A549 (cell line): ENCODE measurements around the gene KCNMA1. TPM values are rescaled to one million over a fixed set of nuclear protein-coding genes. Genes with fewer than 3 reads are reported as not detected.

Experiments used
- ATAC-seq, 2 experiments: fragments of 200-7000 bp in 1 of 2; fragments of >200 bp in 1 of 2; cut with Nextera tagmentation in 1 of 2; cut with Tn5 transposase in 1 of 2; 3 replicates each; pipeline versions ENCODE4 v1.8.0 to v1.9.1; 2018 to 2020; ENCODE audit warnings: mild to moderate bottlenecking in 1 of 2, moderate library complexity in 1 of 2
- CTCF ChIA-PET: fragments of 300-600 bp; sonication (Branson Sonifier 250); formaldehyde crosslinking; extraction: SDS; loops from one replicate; lab custom pipeline; 2021; ENCODE audit warnings: antibody characterized with exemption, inconsistent platforms; lab: Yijun Ruan, JAX
- POLR2A ChIA-PET: fragments of 350-600 bp; formaldehyde crosslinking; extraction: SDS; loops from one replicate; lab custom pipeline; 2021; ENCODE audit warnings: antibody characterized with exemption, inconsistent platforms; lab: Yijun Ruan, JAX
- DNase-seq, 2 experiments: peaks; one replicate each; pipeline versions ENCODE4 v3.0.0 to v3.0.0-alpha.2; 2011 to 2016; ENCODE audit warnings: low read depth in 1 of 2, low spot score in 1 of 2
- FAIRE-seq: peaks from 2 replicates; lab custom pipeline; 2011; peaks lifted over from hg19 to GRCh38; lab: Jason Lieb, UNC
- H3K27ac ChIP-seq, 2 experiments: fragments of >200 bp; sonication (Bioruptor Twin); formaldehyde crosslinking; 3 replicates each; pipeline ENCODE4 v1.5.1; 2016 to 2017
- H3K4me1 ChIP-seq: fragments of >200 bp; sonication (Bioruptor Twin); formaldehyde crosslinking; 3 replicates; pipeline ENCODE4 v1.6.1; 2016
- H3K4me2 ChIP-seq: fragments of >200 bp; sonication (Bioruptor Twin); formaldehyde crosslinking; 3 replicates; pipeline ENCODE4 v1.6.1; 2016
- H3K4me3 ChIP-seq: fragments of >200 bp; sonication (Bioruptor Twin); formaldehyde crosslinking; 3 replicates; pipeline ENCODE4 v1.5.1; 2016
- H3K9me3 ChIP-seq: fragments of >200 bp; sonication (Bioruptor Twin); formaldehyde crosslinking; 3 replicates; pipeline ENCODE4 v1.6.1; 2016
- BCL3 ChIP-seq: fragments of >200 bp; sonication (Bioruptor Twin); formaldehyde crosslinking; IDR thresholded peaks from 3 replicates; pipeline ENCODE4 v1.6.1; 2016
- EHF ChIP-seq: fragments of 250-450 bp; sonication (Bioruptor Pico); IDR thresholded peaks from 2 replicates; pipeline ENCODE4 v1.5.0; 2020; ENCODE audit warnings: mild to moderate bottlenecking
- EHMT2 ChIP-seq: fragments of 200-600 bp; sonication (generic); IDR thresholded peaks from 2 replicates; pipeline ENCODE4 v1.6.1; 2016; ENCODE audit warnings: antibody characterized with exemption, low read depth, mild to moderate bottlenecking, moderate library complexity
- ELK1 ChIP-seq: fragments of 150-350 bp; IDR thresholded peaks from 2 replicates; pipeline ENCODE4 v1.6.1; 2014; ENCODE audit warnings: low read depth, mild to moderate bottlenecking, low read length
- GATA3 ChIP-seq: IDR thresholded peaks from 2 replicates; pipeline ENCODE4 v1.6.1; 2012; ENCODE audit warnings: borderline replicate concordance
- HES2 ChIP-seq: fragments of >200 bp; sonication (Bioruptor Twin); formaldehyde crosslinking; IDR thresholded peaks from 2 replicates; pipeline ENCODE4 v1.6.1; 2016
- HEYL ChIP-seq: fragments of 250-450 bp; sonication (Bioruptor Pico); IDR thresholded peaks from 2 replicates; pipeline ENCODE4 v1.8.0; 2021; ENCODE audit warnings: mild to moderate bottlenecking, moderate library complexity
- HOXB13 ChIP-seq: fragments of 250-450 bp; sonication (Bioruptor Pico); IDR thresholded peaks from 2 replicates; pipeline ENCODE4 v1.5.0; 2020; ENCODE audit warnings: low read depth, mild to moderate bottlenecking, moderate library complexity
- JUNB ChIP-seq: fragments of >200 bp; sonication (Bioruptor Twin); formaldehyde crosslinking; IDR thresholded peaks from 2 replicates; pipeline ENCODE4 v1.6.1; 2016
- MAFK ChIP-seq: fragments of 450-650 bp; IDR thresholded peaks from 2 replicates; pipeline ENCODE4 v1.6.1; 2014; ENCODE audit not compliant: partially characterized antibody
- RAD21 ChIP-seq, 2 experiments: fragments of >200 bp in 1 of 2; sonication (Bioruptor Twin) in 1 of 2; formaldehyde crosslinking in 1 of 2; IDR thresholded peaks in 1 of 2; conservative IDR thresholded peaks in 1 of 2; 2 replicates in 1 of 2; 3 replicates in 1 of 2; pipeline ENCODE4 v1.6.1; 2012 to 2018; ENCODE audit warnings: inconsistent platforms in 1 of 2
- RCOR1 ChIP-seq: fragments of 150-350 bp; IDR thresholded peaks from 2 replicates; pipeline ENCODE4 v1.6.1; 2014; ENCODE audit warnings: antibody characterized with exemption, low read length, low read depth
- REST ChIP-seq: fragments of 200-600 bp; sonication (generic); IDR thresholded peaks from 2 replicates; pipeline ENCODE4 v1.6.1; 2016; ENCODE audit warnings: antibody characterized with exemption, mild to moderate bottlenecking, moderate library complexity
- ZC3H11A ChIP-seq: fragments of 450-650 bp; IDR thresholded peaks from 2 replicates; pipeline ENCODE4 v1.6.1; 2014; ENCODE audit warnings: antibody characterized with exemption, mild to moderate bottlenecking
- WGBS: methylation state at CpG from one replicate; pipeline ENCODE4 v1.1.6; 2017; ENCODE audit errors: missing lambda C conversion rate; 5-methylcytosine and 5-hydroxymethylcytosine counted together
- polyA plus RNA-seq, 4 experiments: library from polyadenylated mRNA; depleted of rRNA in 3 of 4; stranded (reverse); fragments of >200 nt; fragmentation: RNase III in 1 of 4; extraction: RNeasy Plus Mini Kit Qiagen cat#74134 plus additional on column Dnase treatment in 1 of 4; gene quantifications; 2 replicates in 3 of 4; 3 replicates in 1 of 4; pipeline ENCODE4 v1.2.3, GENCODE V29; 2011 to 2017

The KCNMA1 gene
- polyA plus RNA-seq, 2 of the 4 experiments (the other 2 are of a cell fraction) = 14.9 to 30.6 TPM

GRCh38 chr10:77045085-77045484 lies 592.5 kb downstream of the KCNMA1 start:
- no peak for DNase-seq
- no peak for FAIRE-seq
- POLR2A ChIA-PET = no interaction called here
- no peaks in the 10 kb centered on the region for H3K9me3 ChIP-seq
- TF ChIP-seq EHMT2 (no peak), HES2 (no peak), EHF (CRISPR knock-in tag) (no peak), JUNB (no peak), RCOR1 (no peak), HOXB13 (CRISPR knock-in tag) (no peak), ELK1 (no peak), REST (no peak)
- no peak overlapping the region for H3K4me3 ChIP-seq
- WGBS = 54% methylated on average over 2 of the region's 2 CpGs
- ATAC-seq = no peak
- 0 out of 3 replicates have a peak, but pooled peaks cover 3% of the 10 kb centered on the region for H3K4me1 ChIP-seq
- H3K4me2 ChIP-seq = no peak overlapping the region
- CTCF ChIA-PET = no interaction called here
- no peak overlapping the region for H3K27ac ChIP-seq

GRCh38 chr10:77043420-77043763 lies 594.2 kb downstream of the KCNMA1 start:
- TF ChIP-seq HEYL (CRISPR knock-in tag) = no peak
- no peak for TF ChIP-seq ZC3H11A
- no peak for TF ChIP-seq BCL3
- TF ChIP-seq MAFK = no peak
- no peak for TF ChIP-seq GATA3
- TF ChIP-seq, all 56 proteins: peak for 0
- H3K27ac ChIP-seq = no peak overlapping the region
- no peaks in the 10 kb centered on the region for H3K9me3 ChIP-seq
- POLR2A ChIA-PET = no interaction called here
- FAIRE-seq (no peak), DNase-seq (no peak), ATAC-seq (no peak)
- H3K4me1 ChIP-seq = no peaks in the 10 kb centered on the region
- H3K4me3 ChIP-seq = no peak overlapping the region
- H3K4me2 ChIP-seq = no peak overlapping the region
- 84% methylated on average over 2 of the region's 2 CpGs for WGBS
- CTCF ChIA-PET = no interaction called here

GRCh38 chr10:77042706-77043419 lies 594.7 kb downstream of the KCNMA1 start:
- DNase-seq (no peak), ATAC-seq (no peak), FAIRE-seq (no peak)
- CTCF ChIA-PET = interaction anchor here (0.6 kb wide), 1 partner anchor 58 kb away, joined by 3 read pairs; no protein-coding TSS in a partner anchor
- no peaks in the 10 kb centered on the region for H3K4me1 ChIP-seq
- H3K4me3 ChIP-seq = no peak overlapping the region
- 72% methylated on average over 4 of the region's 4 CpGs for WGBS
- H3K27ac ChIP-seq = no peak overlapping the region
- no peak for TF ChIP-seq RAD21 (conservative IDR thresholded peaks at IDR 0.05 in 1 of 2, IDR thresholded peaks at IDR 0.05 in 1 of 2)
- POLR2A ChIA-PET = no interaction called here
- no peaks in the 10 kb centered on the region for H3K9me3 ChIP-seq
- no peak overlapping the region for H3K4me2 ChIP-seq
